GM12891 (cell line): ENCODE measurements around the gene PLPP1.
A peak's percentile ranks its signal among the peaks of the same experiment; 100 is the strongest.

Source experiments
- DNase-seq: peaks from one replicate; pipeline ENCODE4 v3.0.0; 2011; ENCODE audit warnings: low spot score; ENCODE audit not compliant: insufficient read length
- FAIRE-seq: peaks from 2 replicates; lab custom pipeline; 2011; peaks lifted over from hg19 to GRCh38; lab: Jason Lieb, UNC
- PAX5 ChIP-seq: IDR thresholded peaks from 2 replicates; pipeline ENCODE4 v1.6.1; 2011; ENCODE audit warnings: low read length, moderate library complexity, mild to moderate bottlenecking; ENCODE audit not compliant: insufficient read depth, severe bottlenecking
- POLR2A ChIP-seq: IDR thresholded peaks from 2 replicates; pipeline ENCODE4 v1.6.1; 2011; ENCODE audit warnings: low read depth, low read length, control low read depth
- POLR2AphosphoS5 ChIP-seq: IDR thresholded peaks from 2 replicates; pipeline ENCODE4 v1.6.1; 2011; ENCODE audit warnings: low read depth, low read length, control low read depth
- POU2F2 ChIP-seq: IDR thresholded peaks from 2 replicates; pipeline ENCODE4 v1.6.1; 2011; ENCODE audit warnings: low read depth, mild to moderate bottlenecking, control low read depth, low read length, moderate library complexity
- SPI1 ChIP-seq: IDR thresholded peaks from 2 replicates; pipeline ENCODE4 v1.6.1; 2011; ENCODE audit warnings: low read depth, low read length, control low read depth
- TAF1 ChIP-seq: IDR thresholded peaks from 2 replicates; pipeline ENCODE4 v1.6.1; 2011; ENCODE audit warnings: low read depth, low read length, control low read depth

Gene PLPP1

DNA sequence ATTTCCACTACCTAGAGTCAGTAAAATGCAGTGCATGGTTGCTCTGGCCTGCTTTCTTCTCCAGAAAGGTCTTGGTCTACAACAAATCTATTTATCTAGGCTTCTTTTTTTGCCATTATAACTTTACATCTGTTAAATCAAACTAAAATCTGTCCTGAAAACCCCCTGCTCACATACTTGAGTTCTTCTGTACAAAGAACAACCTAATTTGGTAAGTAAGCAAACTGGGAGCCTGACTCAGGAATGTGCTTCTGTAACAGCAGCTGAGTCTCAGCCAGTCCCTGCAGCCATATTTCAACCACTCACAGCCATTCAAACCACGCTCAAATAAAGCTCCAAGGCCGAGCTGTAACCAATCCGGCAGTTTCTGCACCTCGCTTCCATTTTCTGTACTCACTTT lies 95.8 kb downstream of the PLPP1 start:
- FAIRE-seq: no peak
- no peak for DNase-seq
- TF ChIP-seq TAF1 (no peak), SPI1 (no peak), POU2F2 (no peak), PAX5 (no peak)

GRCh38 chr5:55437859-55438206 lies 96.9 kb downstream of the PLPP1 start:
- TF ChIP-seq PAX5 (no peak), TAF1 (no peak), POU2F2 (no peak), POLR2A (no peak), POLR2AphosphoS5 (no peak), SPI1 (no peak)
- FAIRE-seq (no peak), DNase-seq (no peak)

DNA sequence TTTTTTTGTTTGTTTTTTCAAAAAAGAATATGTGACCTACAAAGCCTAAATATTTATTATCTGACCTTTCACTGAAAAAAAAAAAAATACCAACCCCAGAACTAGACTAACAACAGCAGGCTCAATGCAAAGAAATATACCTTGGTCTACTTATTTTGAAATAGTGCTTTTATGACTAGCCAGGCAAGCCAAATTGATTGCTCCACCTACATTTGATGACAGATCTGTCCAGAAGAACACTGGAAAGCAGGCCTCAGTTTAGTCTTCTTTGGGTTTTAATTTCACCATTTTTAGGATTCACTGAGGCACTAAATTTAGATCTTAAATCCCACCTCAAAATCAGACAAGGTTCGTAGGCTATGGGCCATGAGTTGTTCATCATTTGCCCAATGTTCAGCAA lies 97.3 kb downstream of the PLPP1 start:
- TF ChIP-seq POLR2AphosphoS5 (no peak), POU2F2 (no peak), PAX5 (no peak), SPI1 (no peak), POLR2A (no peak), TAF1 (no peak)

GRCh38 chr5:55432549-55432948 lies 102.2 kb downstream of the PLPP1 start:
- no peak for TF ChIP-seq POU2F2
- TF ChIP-seq SPI1: no peak
- TF ChIP-seq POLR2A: no peak
- no peak for TF ChIP-seq TAF1
- no peak for TF ChIP-seq POLR2AphosphoS5
- no peak for TF ChIP-seq PAX5
- DNase-seq (no peak), FAIRE-seq (no peak)

More for the DNA sequence above, 97.3 kb downstream of the PLPP1 start:
- DNase-seq (no peak), FAIRE-seq (no peak)

- FAIRE-seq (no peak), DNase-seq (no peak)
- TF ChIP-seq POLR2AphosphoS5 (0 out of 2 replicates have a peak, but pooled peaks have one; percentile 25), PAX5 (no peak)
These were observed 105.0 kb downstream of the PLPP1 start for GRCh38 chr5:55429613-55430253.

- TF ChIP-seq POU2F2 (no peak), POLR2A (no peak), SPI1 (no peak), POLR2AphosphoS5 (no peak), TAF1 (no peak), PAX5 (no peak)
- DNase-seq (no peak), FAIRE-seq (no peak)
These were observed 105.5 kb downstream of the PLPP1 start for GRCh38 chr5:55429221-55429612.

GRCh38 chr5:55427157-55427556 lies 107.6 kb downstream of the PLPP1 start:
- FAIRE-seq: no peak
- TF ChIP-seq SPI1 (no peak), POLR2A (no peak), TAF1 (no peak), PAX5 (no peak), POU2F2 (no peak), POLR2AphosphoS5 (no peak)
- DNase-seq: no peak

DNA sequence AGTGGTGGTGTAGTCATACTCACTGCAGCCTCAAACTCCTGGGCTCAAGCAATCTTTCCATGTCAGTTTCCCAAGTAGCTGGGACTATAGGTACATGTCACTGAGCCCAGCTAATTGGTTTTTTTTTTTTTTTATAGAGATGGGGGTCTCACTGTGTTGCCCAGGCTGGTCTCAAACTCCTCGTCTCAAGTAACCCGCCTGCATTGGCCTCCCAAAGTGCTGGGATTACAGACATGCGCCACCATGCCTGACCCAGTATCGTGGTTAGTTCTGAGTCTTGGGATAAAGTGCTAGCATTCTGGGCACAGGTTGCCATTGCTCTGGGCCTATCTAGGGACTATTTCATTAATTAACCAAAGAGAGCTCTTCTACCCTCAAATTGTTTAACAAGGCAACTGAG lies 108.3 kb downstream of the PLPP1 start:
- FAIRE-seq (no peak), DNase-seq (no peak)
- no peak for TF ChIP-seq PAX5
- no peak for TF ChIP-seq POU2F2
- no peak for TF ChIP-seq SPI1
- no peak for TF ChIP-seq POLR2A
- TF ChIP-seq POLR2AphosphoS5: no peak
- TF ChIP-seq TAF1: no peak

DNA sequence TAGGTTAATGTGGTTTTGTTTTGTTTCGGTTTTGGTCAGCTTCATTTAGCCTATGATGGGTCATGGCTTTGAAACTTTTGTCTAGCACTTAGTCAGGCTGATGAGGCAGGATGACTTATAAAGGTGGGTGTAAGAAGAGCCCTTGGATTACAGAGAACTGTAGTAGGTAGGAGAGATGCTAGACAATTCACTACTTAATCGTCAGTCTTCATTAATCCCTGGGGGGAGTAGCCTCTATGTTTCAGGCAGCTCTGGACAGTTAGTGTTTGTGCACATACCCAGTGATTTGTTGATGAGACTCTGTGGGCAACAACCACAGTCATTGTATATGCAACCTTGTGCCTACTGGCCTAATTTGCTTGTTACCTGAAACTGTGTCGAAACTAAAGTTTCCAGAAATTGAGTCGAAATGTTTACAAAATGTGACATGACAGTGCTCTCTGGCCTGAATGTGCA lies 113.7 kb downstream of the PLPP1 start:
- FAIRE-seq: peak; percentile 26
- TF ChIP-seq POLR2AphosphoS5: no peak
- TF ChIP-seq TAF1: no peak
- TF ChIP-seq POLR2A: no peak
- no peak for TF ChIP-seq PAX5
- no peak for TF ChIP-seq POU2F2
- no peak for TF ChIP-seq SPI1
- DNase-seq: no peak

- no peak for TF ChIP-seq POU2F2
- TF ChIP-seq TAF1: no peak
- no peak for FAIRE-seq
- no peak for DNase-seq
These were observed 115.5 kb downstream of the PLPP1 start for GRCh38 chr5:55418994-55419968.
